Stimulated activated CD8-positive, alpha-beta memory T cell treated with anti-CD3 and anti-CD28 coated beads, Interleukin-7, amount 100 ng/mL, for 1 hour (primary cell): ENCODE measurements around the gene MARK3.
"Not testable (repeated sequence)": the region's sequence is repeated elsewhere in the genome, so short reads cannot be mapped to it uniquely, and the experiment has no call there.

Experiments used
- DNase-seq, 2 donors: peaks; one replicate each; pipeline ENCODE4 v3.0.0-alpha.2; 2020; ENCODE audit warnings: low read depth in 2 of 2

MARK3 gene

DNA sequence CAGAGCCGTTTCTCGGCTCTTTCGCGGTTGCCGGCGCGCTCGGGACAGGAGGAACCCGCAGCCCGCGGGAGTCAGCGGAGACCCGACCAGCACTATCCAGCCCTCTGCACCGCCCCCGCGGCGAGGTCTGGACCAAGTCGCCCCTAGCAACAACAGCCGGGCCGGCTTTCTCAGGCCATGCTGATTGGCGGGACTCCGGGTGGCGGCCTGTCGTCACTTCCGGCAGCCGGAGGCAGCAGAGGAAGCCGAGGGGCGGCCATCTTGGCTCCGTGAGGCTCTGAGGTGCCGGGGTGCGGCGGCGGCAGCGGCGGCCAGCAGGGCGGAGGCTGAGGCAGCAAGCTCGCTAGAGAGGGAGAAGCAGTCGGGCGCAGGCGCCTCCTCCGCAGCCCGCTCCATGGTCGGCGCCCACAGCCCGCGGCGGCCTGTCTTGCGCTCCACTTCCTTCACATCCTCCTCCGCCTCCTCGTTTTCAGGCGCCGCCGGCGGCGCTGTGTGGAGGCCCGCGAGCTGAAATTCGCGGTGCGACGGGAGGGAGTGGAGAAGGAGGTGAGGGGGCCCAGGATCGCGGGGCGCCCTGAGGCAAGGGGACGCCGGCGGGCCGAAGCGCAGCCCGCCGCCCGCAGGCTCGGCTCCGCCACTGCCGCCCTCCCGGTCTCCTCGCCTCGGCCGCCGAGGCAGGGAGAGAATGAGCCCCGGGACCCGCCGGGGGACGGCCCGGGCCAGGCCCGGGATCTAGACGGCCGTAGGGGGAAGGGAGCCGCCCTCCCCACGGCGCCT lies at the start of gene MARK3:
MARK3 (plus strand) TSS at position 264 of the 777 bp plus-strand sequence. CDS start 615 bp downstream, outside the sequence.
- peak; percentile 91 to 94 for DNase-seq

- no peak for DNase-seq
Measured at GRCh38 chr14:103336191-103336590, 49.0 kb upstream of the MARK3 start.

- DNase-seq: no peak
Measured at GRCh38 chr14:103337794-103338193, 47.4 kb upstream of the MARK3 start.

- no peak for DNase-seq
Measured at GRCh38 chr14:103339561-103339960, 45.7 kb upstream of the MARK3 start.

- no peak for DNase-seq
Measured at GRCh38 chr14:103340480-103341212, 44.6 kb upstream of the MARK3 start.

DNA sequence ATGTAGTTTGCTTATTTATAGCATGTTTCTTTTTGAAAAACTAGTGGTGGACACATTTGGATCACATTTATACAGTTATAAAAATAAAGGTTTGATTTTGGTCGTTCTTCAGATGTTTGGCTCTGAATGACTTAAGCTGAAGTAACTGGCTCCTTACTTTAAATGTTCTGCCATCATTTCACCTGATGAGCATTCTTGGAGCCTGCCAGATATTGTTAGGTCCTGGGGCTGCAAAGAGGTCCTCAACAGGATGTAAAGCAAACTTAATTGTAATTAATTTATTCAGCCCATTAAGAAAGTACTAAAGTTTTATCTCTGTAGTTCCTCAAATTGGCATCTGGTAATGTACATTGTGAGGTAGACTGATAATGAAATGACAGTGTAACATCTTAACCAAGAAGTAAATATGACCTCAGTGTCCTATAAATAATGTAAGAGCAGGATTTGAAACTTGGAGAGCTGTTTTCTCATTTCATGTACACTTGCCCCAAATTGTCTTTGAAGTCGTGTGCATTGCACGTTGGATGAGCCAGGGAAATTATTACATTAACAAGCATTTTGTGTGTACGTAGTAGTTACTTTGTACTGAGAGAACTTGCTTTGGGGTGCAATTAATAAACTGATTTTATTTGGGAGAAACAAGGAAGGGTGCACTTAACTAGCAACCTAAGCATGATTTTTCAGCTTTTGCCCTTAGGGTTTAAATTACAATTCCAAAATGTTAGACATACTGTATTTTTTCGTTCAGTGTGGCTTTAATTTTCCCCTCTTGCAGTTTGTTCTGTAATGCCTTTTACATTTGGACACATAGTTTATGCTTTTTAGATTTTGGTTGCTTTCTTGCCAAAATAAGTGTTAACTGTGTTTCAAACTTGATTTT lies 43.7 kb upstream of the MARK3 start:
- DNase-seq: no peak

DNA sequence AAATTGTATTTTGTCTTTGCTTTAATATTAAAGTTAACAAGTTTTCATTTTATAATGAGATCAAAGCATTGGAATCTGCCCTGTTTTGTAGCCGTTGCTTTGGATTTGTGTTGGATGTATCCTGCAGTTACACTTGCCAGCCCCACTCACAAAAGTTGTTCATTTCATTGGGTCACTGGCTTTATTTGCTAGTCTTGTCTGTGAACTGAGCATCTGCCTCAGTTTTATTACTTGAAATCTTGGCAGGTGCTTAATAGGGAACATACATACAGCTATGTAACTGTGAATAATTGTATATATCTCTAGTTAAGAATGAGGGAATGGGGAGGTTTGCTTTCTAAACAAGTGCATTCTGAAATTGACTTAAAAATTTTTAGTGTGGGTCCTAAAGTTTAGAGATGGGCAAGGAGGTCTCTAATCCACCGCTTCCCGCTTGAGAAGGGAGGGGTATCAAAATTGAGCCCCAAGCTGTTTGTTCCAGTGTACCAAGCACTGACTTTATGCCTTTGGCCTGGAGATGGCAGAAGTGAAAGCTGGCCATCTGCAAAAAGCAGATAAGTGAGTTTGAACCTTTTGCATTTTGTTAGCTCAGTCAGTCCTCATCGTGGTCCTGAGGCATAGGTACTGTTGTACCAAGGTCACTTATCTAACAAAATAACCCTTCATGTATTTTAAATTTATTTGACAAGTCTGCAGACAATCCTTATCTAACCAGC lies 41.9 kb upstream of the MARK3 start:
- DNase-seq: no peak

DNA sequence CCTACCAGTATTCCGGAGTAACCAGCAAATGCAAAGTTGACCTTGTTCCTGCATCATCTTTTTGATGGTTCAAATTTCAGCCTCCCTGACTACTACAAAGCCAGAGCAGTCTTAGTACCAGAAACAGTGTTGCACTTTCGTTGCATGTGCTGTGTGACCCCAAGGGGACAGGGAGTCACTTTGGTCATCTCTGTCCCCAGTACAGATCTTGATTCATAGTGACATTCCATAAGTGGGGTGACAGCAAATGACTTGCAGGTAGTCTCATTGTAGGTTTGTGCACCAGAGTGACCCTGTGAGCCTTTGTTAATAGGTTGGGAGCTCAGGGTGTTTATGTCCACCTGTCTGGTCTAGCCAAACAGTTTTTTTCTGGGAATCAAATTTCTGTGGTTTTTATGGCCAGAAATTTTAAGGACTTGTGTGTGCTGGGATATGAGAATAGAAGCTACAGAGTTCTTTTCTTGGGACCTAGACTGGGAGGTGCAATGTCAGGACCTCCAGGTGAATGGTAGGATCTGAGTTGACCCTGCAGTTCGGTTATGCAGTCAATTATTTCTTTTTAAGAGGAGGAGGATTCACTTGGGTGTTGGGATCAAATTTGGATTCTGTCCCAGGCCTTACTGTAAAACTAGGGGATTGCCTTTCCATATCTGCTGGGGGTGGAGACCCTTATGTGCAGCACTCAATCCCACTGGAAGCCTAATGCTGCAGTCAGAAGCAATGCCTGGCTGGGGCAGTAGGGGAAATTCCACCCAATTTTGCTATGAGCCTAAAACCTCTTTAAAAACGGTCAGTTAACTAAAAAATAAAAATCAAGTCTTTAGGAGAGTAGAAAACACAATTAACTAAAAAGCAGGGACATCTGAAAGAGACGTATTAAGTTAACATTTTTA lies 41.1 kb upstream of the MARK3 start:
- DNase-seq: no peak

- DNase-seq: no peak
Measured at GRCh38 chr14:103346286-103346685, 38.9 kb upstream of the MARK3 start.

DNA sequence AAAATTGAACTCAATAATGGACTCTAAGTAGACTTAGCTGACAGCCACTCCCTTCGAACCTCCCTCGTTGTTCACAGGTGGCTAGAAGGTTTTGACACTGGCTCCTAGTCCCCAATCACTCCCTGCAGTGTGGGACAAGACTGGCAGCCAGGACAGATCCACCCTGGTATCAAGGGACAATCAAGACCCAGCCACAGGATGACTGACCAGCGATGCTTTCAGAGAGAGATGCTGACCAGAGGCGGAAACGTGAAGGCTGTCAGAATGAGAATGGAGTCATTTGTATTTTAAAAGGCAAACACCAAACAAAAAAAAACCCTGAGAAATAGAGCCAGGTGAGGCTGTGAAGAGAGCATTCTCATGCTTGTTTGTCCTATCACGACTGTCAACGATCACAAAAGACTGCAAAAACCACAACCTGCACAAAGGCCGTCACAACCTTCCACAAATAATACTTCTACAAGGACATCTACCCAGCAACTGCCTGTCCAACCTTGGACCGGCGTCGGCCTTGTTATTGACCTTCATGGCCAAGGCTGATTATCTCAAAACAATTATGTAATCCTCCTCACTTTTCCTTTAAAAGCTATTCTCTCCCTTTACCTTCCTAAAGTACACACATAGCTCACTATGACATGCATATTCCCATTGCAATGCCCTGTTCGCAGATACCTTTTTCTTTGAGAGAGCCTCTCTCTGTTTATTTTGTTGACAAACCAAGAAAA lies 38.0 kb upstream of the MARK3 start:
- no peak for DNase-seq

- DNase-seq: no peak
Measured at GRCh38 chr14:103348154-103348553, 37.1 kb upstream of the MARK3 start.

DNA sequence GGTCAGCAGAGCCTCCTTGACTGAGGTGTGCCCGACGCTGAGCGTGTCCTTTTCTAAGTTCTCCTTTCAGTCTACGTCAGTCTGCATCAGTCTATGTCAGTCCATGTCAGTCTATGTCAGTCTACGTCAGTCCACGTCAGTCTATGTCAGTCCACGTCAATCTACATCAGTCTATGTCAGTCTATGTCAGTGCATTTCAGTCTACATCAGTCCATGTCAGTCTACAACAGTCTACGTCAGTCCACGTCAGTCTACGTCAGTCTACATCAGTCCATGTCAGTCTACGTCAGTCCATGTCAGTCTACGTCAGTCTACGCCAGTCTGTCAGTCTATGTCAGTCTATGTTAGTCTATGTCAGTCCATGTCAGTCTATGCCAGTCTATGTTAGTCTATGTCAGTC lies 35.2 kb upstream of the MARK3 start:
- no peak for DNase-seq

- DNase-seq: no peak
Measured at GRCh38 chr14:103353362-103353761, 31.9 kb upstream of the MARK3 start.

- DNase-seq: no peak
Measured at GRCh38 chr14:103354141-103354540, 31.1 kb upstream of the MARK3 start.

DNA sequence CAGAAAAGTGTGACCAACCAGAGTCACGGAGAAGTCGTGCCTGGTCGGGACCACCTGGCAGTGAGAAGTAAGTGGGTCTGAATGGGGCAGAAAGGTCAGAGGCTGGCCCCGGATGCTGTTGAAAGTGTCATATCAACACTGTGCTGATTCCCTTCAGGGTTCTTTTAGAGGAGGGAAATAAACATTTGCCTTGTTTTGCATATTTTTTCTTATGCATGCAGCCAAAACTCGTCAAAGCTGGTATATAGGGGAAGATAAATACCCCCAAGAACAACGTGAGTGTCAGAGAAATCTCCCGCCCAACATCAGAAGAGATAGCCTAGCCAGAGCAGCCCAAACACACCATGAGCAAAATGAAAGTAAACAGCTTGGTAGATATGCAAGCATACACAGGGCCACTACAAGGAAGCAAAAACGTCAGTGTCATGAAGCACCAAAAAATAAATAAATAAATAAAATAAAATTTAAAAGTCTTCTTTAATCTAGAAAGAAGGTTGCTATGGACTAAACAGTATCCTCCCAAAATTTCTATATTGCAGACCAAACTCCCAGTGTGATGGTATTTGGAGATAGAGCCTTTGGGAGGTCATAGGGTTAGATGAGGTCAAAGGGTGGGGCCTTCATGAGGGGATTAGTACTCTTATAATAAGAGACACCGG lies 29.1 kb upstream of the MARK3 start:
- DNase-seq: no peak

DNA sequence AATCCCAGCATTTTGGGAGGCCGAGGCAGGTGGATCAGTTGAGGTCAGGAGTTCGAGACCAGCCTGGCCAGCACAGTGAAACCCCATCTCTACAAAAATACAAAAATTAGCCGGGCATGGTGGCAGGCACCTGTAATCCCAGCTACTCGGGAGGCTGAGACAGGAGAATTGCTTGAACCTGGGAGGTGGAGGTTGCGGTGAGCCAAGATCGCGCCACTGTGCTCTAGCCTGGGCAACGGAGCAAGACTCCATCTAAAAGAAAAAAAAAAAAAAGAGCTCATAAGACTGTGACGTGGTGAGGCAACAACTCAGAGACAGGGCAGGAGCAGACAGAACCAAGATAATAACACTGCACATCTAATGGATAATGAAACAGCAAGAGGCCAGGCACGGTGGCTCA lies 27.7 kb upstream of the MARK3 start:
- DNase-seq: not testable (repeated sequence)

DNA sequence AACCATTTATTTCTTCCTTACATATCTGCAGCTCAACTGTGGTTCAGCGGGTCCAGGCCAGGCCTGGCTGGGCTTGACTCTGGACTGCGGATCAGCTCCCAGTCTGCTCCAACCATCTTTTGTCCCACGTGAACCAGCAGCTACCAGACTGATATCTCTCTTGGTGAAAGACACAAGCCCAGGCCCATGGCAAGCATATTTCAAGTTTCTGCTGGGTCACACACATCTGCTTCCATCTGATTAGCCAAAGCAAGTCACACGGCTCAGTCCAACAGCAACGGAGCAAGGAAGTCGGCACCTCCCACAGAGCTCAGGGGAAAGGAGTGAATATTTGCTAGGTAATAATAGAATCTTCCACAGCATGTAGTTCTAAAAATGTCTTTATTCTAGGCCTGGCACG lies 24.7 kb upstream of the MARK3 start:
- no peak for DNase-seq

DNA sequence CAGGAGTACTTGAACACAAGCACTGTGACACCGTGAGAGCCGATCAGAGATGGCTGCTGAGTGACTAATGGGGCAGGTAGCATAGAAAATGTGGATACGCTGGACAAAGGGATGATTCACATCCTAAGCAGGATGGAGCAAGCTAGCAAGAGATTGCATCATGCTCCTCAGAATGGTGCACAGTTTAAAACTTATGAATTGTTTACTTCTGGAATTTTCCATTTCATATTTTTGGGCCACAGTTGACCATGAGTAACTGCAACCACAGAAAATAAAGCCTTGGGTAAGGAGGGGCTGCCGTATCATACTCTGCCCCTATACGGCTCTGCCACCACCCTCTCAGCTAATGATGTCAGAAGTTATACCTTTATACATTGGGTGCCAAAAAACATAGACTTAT lies 23.3 kb upstream of the MARK3 start:
- DNase-seq: no peak

GRCh38 chr14:103362780-103363179 lies 22.4 kb upstream of the MARK3 start:
- DNase-seq: no peak
